IPS DF 6.9 (cell line): ENCODE data around the gene RIMBP2.

Experiments used
- DNase-seq: peaks from one replicate; pipeline ENCODE4 v3.0.0-alpha.2; 2013; ENCODE audit warnings: low read depth, low spot score
- H3K27ac ChIP-seq: one replicate; pipeline ENCODE4 v1.5.1; 2013; ENCODE audit warnings: low read length, control low read depth
- H3K27me3 ChIP-seq: 2 replicates; pipeline ENCODE4 v1.6.1; 2013; ENCODE audit warnings: mild to moderate bottlenecking, low read length; ENCODE audit not compliant: control insufficient read depth, insufficient read depth
- H3K36me3 ChIP-seq: 2 replicates; pipeline ENCODE4 v1.6.1; 2013; ENCODE audit warnings: low read length; ENCODE audit not compliant: control insufficient read depth, insufficient read depth
- H3K4me1 ChIP-seq: 2 replicates; pipeline ENCODE4 v1.6.1; 2013; ENCODE audit warnings: low read length; ENCODE audit not compliant: control insufficient read depth, insufficient read depth
- H3K4me3 ChIP-seq: 2 replicates; pipeline ENCODE4 v1.5.1; 2013; ENCODE audit warnings: mild to moderate bottlenecking, low read length
- H3K9me3 ChIP-seq: 2 replicates; pipeline ENCODE4 v1.6.1; 2013; ENCODE audit warnings: low read length, inconsistent platforms; ENCODE audit not compliant: control insufficient read depth, insufficient read depth
- WGBS: extraction: QIAGEN DNeasy Blood & Tissue Kit; methylation state at CpG from one replicate; pipeline ENCODE4 v1.1.7; 2013; ENCODE audit warnings: mixed read lengths, missing lambda C conversion rate; ENCODE audit not compliant: insufficient read length, insufficient coverage; 5-methylcytosine and 5-hydroxymethylcytosine counted together

RIMBP2 gene

DNA sequence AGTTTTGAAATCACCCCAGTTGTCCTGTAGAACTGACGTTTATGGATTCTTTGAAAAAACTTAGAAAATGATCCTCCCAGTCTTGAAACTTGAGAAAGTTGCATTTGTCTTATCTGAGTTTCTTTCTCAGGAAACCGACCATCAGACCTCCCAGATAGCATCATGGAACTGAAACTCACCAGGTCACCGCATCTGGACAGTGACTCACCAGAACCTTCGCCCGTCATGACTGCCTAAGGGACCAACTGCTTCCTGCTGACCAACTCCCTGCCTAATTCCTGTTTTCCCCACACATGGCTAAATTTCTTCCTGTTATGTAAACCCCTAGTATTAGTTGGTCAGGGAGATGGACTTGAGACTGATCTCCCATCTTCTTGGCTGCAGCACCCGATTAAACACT lies 175.7 kb downstream of the RIMBP2 start:
- H3K4me1 ChIP-seq = no peaks in the 10 kb centered on the region
- H3K4me3 ChIP-seq = no peak overlapping the region
- no peak for DNase-seq
- H3K27ac ChIP-seq = no peak overlapping the region
- no peaks in the 10 kb centered on the region for H3K36me3 ChIP-seq
- peaks cover 20% of the 10 kb centered on the region for H3K9me3 ChIP-seq
- no peaks in the 10 kb centered on the region for H3K27me3 ChIP-seq
- WGBS = no CpG with 5 or more reads among the region's 6 CpGs

DNA sequence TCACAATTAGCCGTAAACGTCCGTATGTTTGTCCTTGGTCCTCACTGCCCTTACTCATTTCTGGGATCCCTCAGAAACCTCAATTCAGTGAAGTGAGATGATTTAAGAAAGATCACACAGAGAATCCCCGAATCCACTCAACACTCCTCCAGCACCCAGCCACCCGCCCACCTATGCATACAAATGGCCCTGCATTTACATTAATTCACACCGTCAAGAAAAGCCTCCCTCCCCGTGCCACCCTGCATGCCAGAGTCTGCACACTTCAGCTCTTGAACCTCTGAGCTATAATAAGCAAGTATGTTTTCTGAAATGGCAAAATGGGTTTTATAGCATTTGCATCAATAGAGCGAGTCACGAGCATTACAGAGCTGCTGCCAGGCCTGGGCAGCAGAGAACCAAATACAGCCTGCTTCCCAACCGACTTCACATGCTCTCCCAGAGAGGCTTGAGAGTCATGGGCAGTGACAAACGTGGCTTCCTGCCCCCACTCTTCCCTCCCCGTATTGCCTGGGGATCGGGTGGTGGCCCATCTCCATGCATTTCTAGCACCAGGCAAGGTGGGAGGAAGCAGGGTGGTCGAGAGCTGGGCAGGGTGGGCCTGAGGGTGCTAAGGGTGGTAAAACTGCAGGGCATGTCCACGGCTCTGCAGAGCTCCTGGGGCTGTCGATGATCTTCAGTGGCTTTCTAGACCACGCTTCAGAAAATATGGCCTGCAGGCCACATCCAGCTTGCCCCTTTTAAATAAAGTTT lies 177.6 kb downstream of the RIMBP2 start:
- Histone ChIP-seq H3K36me3 (no peaks in the 10 kb centered on the region), H3K27ac (no peak overlapping the region), H3K27me3 (no peaks in the 10 kb centered on the region), H3K4me1 (no peaks in the 10 kb centered on the region), H3K9me3 (peaks cover 24% of the 10 kb centered on the region), H3K4me3 (no peak overlapping the region)
- DNase-seq = no peak
- no CpG with 5 or more reads among the region's 17 CpGs for WGBS

DNA sequence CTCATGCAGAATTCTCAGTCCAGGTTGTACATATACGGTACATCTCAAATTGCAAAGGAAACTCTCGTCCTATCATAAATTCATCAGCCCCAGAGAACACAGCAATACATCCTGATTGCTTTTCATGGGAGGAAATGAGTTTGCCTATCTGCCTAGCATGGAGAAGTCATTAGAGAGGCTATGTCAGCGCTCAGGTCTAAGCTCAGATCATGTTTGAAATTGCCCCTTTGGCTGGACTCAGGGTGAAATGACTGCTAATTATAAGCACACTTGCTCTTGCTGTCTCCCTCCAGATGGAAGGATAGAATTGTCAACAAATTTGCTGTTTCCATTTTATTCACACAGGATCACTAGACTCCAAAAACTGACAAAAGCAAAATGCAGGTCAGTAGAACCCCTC lies 178.4 kb downstream of the RIMBP2 start:
- DNase-seq = no peak
- no peaks in the 10 kb centered on the region for H3K4me1 ChIP-seq
- WGBS = no CpG with 5 or more reads among the region's 3 CpGs

DNA sequence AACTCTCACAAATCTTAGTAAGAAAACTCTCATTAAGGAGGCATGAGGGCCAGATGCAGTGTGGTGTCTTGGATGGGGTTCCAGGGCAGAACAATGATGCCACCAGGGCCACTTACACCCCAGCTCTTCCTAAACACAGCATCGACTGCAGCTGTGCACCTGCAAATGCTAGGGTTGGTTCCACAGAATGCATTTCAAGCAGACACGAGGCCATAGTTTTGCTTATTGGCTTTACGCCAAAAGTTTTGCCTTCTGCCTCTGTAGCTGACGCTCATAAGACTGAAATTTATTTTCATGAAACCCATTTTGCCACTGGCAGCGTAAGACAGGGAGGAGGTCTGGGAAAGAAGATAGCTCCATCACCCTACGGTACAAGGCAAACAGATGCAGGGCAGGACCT lies 179.0 kb downstream of the RIMBP2 start:
- Histone ChIP-seq H3K36me3 (no peaks in the 10 kb centered on the region), H3K4me3 (no peak overlapping the region), H3K9me3 (peaks cover 21% of the 10 kb centered on the region), H3K4me1 (no peaks in the 10 kb centered on the region), H3K27me3 (no peaks in the 10 kb centered on the region), H3K27ac (no peak overlapping the region)
- DNase-seq = no peak
- WGBS = no CpG with 5 or more reads among the region's 6 CpGs

More for the DNA sequence above, 178.4 kb downstream of the RIMBP2 start:
- H3K27me3 ChIP-seq = no peaks in the 10 kb centered on the region
- no peak overlapping the region for H3K4me3 ChIP-seq
- H3K36me3 ChIP-seq = no peaks in the 10 kb centered on the region
- no peak overlapping the region for H3K27ac ChIP-seq
- H3K9me3 ChIP-seq = peaks cover 21% of the 10 kb centered on the region

DNA sequence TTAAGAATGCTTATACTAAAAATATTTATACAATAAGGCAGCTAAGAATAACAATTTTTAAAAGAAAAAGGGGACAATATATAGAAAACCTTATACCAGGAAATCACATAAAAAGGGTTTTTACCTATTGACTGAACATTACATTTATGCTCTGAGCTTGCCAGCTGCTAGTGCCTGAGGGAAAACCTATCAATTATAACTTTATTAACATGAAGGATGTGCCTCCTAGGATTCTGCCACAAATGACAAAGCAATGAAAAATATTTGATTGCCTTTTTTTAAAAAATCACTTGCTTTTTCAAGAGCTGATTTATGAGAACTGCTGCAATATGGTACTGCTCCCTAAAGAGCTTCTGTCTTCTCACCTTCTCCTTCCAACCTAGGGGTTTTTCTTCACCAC lies 185.7 kb downstream of the RIMBP2 start:
- H3K36me3 ChIP-seq = no peaks in the 10 kb centered on the region
- peaks cover 8% of the 10 kb centered on the region for H3K9me3 ChIP-seq
- H3K27ac ChIP-seq = no peak overlapping the region
- no peaks in the 10 kb centered on the region for H3K4me1 ChIP-seq
- no peak for DNase-seq
- H3K4me3 ChIP-seq = no peak overlapping the region
- H3K27me3 ChIP-seq = no peaks in the 10 kb centered on the region

GRCh38 chr12:130529781-130530180 lies 186.3 kb downstream of the RIMBP2 start:
- H3K27ac ChIP-seq = no peak overlapping the region
- DNase-seq = no peak
- H3K27me3 ChIP-seq = no peaks in the 10 kb centered on the region
- H3K4me3 ChIP-seq = no peak overlapping the region
- peaks cover 10% of the 10 kb centered on the region for H3K9me3 ChIP-seq
- no peaks in the 10 kb centered on the region for H3K4me1 ChIP-seq
- WGBS = no CpG with 5 or more reads among the region's 4 CpGs
- H3K36me3 ChIP-seq = no peaks in the 10 kb centered on the region

DNA sequence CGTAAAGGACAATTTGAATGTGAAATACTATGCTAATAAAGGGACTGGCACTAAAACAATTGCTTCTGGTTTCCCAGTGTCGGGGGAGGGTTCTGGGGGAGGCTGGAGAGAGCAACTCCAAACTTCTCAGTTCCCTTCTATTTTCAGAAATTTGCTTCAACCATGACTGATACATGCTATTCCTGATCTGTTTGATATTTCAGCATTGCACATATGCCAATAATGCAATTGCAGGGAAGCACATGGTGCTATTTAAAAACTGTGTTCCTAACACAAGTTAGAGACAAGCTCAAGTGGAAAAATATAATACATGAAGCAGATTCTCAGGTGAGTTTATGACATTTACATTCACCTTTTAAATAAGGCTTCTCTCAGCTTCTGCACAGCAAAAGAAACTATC lies 188.9 kb downstream of the RIMBP2 start:
- no peak overlapping the region for H3K27ac ChIP-seq
- no peaks in the 10 kb centered on the region for H3K36me3 ChIP-seq
- H3K27me3 ChIP-seq = no peaks in the 10 kb centered on the region
- H3K9me3 ChIP-seq = peaks cover 20% of the 10 kb centered on the region
- no CpG with 5 or more reads among the region's 2 CpGs for WGBS
- H3K4me1 ChIP-seq = no peaks in the 10 kb centered on the region
- no peak for DNase-seq
- H3K4me3 ChIP-seq = no peak overlapping the region

GRCh38 chr12:130526813-130527212 lies 189.3 kb downstream of the RIMBP2 start:
- Histone ChIP-seq H3K4me3 (no peak overlapping the region), H3K9me3 (peaks cover 20% of the 10 kb centered on the region), H3K4me1 (no peaks in the 10 kb centered on the region), H3K36me3 (no peaks in the 10 kb centered on the region), H3K27ac (no peak overlapping the region), H3K27me3 (no peaks in the 10 kb centered on the region)
- WGBS = no CpG with 5 or more reads among the region's 6 CpGs
- DNase-seq = no peak

DNA sequence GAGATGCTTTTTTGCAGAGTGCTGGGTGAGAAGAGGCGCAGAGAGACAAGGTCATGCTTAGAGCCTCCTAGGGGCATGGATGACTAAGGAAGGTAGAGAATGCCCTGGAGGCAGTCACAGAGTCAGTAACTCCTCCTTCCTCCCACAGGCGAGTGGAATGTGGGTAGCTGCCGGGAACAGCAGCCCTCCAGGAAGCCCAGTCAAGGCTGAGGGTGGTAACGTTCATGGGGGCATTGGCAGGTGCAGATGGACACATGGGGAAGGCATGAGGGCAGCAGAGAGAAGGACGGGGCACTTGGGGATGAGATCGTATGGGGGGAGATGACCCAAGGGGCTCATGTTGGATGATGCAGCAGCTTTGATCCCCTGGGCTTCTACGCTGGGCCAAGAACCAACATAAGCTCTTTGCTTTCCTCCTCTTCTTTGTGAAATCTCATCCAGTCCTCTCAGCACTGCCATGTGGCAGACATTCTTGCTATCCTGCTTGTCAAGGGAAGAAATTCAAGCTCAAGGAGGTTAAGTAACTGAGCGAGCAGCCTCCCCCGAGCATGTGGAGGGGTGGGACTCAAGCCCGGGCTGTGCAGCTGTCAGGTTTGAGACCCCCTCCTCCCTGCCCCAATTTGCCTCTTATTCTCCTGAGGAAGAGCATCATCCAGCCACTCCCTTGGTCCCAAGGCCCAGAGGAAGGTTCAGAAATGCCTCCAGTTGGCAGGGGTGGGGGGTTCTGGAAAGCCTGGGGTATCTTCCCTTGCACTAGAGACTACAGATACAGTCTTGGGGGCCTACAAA lies 190.5 kb downstream of the RIMBP2 start:
- Histone ChIP-seq H3K4me1 (no peaks in the 10 kb centered on the region), H3K27me3 (no peaks in the 10 kb centered on the region), H3K27ac (no peak overlapping the region), H3K36me3 (no peaks in the 10 kb centered on the region), H3K9me3 (peaks cover 24% of the 10 kb centered on the region), H3K4me3 (no peak overlapping the region)
- no CpG with 5 or more reads among the region's 10 CpGs for WGBS
- no peak for DNase-seq

DNA sequence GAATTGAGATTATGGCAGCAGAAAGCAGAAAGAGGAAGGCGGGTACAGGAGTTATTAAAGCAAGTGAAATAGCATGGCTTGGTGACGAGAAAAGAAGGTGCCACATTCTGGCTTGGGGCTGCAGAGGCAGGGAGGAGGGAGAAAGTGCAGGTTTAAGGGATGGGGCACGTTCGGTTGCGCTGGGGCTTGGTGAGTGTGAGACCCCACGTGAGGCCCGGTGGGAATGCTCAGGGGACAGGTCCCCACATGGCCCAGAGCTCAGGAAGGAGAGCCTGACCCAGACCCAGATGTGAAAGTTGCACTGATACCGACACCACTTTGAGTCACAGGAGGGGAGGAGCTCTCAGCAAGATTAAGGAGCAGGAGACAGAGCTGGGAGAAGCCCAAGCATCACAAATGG lies 191.3 kb downstream of the RIMBP2 start:
- no peaks in the 10 kb centered on the region for H3K36me3 ChIP-seq
- H3K27me3 ChIP-seq = no peaks in the 10 kb centered on the region
- H3K9me3 ChIP-seq = peaks cover 25% of the 10 kb centered on the region
- no CpG with 5 or more reads among the region's 8 CpGs for WGBS
- no peaks in the 10 kb centered on the region for H3K4me1 ChIP-seq
- no peak overlapping the region for H3K4me3 ChIP-seq
- DNase-seq = no peak
- H3K27ac ChIP-seq = no peak overlapping the region
